ENCODE data around the gene PAX7.
"Not testable (repeated sequence)": the region's sequence is repeated elsewhere in the genome, so short reads cannot be mapped to it uniquely, and the experiment has no call there.

PAX7 gene

GRCh38 chr1:18630511-18631495 lies at the start of gene PAX7:
Gene PAX7, plus strand, starts transcription at chr1:18630846. Its CDS starts 758 bp downstream, at chr1:18631604.
- DNase-seq: no peak

DNA sequence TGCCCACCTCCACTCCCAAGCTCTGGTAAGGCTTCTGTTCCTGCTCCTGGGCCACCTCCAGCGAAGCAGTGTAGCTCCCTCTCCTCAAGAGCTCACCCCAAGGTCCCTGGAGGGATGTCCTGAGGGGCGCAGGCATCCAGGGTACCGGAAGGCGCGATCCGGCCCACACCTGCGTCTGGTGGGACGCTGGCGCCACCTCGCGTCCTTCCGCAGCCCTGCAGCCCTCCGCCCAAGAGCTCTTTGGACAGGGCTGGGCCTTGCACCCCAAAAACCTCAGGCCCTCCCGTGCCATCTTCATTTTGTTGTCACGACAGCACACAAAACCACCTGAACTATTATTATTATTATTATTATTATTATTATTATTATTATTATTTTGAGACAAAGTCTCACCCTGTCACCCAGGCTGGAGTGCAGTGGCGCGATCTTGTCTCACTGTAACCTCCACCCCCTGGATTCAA lies 49.2 kb upstream of the PAX7 start:
- no peak for DNase-seq

DNA sequence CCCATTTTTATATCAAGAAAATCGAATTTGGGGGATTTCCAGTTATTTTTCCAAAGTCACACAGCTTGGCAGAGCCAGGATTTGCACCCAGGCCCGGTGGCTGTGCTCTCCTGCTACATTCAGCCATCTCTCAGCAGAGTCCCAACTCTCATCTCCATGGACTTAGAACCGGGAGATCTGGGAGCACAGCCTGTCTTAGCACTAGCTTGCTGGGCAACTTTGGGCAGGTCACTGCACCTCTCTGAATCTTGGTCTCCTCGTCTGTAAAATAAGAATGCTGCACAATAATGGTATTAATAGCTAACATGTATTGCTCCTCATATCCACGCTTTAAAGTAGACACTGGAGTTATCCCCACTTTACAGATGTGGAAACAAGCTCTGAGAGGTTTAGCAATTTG lies 47.8 kb upstream of the PAX7 start:
- DNase-seq: no peak

DNA sequence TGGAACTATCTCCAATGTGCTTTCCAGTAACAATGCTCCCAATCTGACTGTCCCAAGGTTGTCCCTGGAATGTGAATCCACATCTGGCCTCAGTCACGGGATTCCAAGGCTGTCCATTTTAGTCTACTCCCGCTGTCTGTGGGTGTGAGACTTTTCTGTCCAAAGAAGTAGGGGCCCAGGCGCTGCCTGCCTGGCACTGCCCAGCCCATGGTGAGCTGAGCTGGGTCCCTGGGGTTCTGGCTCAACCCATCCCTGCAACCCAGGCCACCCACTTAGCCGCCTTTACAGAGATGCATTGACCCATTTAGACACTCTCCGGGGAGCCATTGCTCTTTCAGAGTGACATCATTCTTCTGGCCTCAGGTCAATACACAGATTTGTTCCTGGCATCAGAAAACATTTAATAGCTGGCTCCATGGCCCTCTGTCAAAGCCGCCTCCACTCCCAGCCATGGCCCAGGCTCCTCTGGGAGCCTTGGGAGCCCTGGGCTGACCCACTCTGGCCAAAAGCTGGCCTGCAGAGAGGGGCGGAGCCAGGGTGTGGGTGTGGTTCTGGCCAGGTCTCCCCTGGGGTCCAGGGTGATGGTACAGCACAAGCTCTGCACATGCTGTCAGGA lies 47.2 kb upstream of the PAX7 start:
- no peak for DNase-seq

DNA sequence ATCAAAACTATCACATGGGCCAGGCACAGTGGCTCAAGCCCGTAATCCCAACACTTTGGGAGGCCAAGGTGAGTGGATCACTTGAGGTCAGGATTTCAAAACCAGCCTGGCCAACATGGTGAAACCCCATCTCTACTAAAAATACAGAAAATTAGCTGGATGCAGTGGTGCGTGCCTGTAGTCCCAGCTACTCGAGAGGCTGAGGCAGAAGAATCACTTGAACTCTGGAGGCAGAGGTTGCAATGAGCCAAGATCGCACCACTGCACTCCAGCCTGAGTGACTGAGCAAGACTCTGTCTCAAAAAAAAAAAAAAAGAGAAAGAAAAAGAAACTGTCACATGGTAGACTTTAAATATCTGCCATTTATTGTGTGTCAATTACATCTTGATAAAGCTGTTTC lies 44.6 kb upstream of the PAX7 start:
- not testable (repeated sequence) for DNase-seq

GRCh38 chr1:18588093-18588492 lies 42.6 kb upstream of the PAX7 start:
- no peak for DNase-seq

DNA sequence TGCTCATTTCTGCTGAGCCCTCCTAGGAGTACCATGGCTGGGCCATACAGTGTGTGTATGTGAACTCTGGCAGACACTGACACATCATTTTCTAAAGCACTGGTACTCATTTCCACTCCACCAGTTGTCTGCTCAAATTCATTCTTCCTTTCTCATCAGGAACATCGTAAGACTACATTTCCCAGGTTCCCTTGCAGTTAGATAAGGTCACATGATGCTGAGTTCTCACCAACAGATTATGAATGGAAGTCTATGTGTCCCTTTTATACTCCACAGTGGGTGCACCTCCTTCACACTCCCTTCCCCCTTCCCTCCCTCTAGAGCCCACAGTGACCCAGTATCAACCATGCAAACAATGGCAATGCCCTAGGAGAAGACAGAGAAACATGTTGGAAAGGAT lies 38.3 kb upstream of the PAX7 start:
- DNase-seq: no peak

- DNase-seq: peak; percentile 42
Observed at GRCh38 chr1:18597160-18598042, 33.2 kb upstream of the PAX7 start.

DNA sequence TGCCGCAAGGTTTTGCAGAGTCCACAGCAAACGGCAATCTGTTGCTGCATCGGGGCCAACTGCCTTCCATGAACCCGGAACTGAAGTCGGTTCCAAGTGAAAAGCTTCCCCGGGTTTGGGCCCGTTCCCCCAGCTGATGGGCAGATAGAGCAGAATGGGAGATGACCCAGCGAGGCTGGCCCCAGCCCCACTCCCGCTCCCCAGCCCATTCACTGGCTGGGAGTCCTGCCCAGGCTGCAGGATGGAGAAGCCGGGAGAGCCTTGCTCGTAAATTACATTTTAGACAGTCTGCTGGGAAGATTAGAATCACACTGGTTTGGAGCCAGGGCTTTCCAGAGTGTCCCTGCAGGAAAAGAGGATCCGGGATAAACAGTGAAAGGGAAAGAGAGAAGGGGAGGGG lies 31.6 kb upstream of the PAX7 start:
- DNase-seq: no peak

GRCh38 chr1:18599704-18600103 lies 30.9 kb upstream of the PAX7 start:
- DNase-seq: no peak

DNA sequence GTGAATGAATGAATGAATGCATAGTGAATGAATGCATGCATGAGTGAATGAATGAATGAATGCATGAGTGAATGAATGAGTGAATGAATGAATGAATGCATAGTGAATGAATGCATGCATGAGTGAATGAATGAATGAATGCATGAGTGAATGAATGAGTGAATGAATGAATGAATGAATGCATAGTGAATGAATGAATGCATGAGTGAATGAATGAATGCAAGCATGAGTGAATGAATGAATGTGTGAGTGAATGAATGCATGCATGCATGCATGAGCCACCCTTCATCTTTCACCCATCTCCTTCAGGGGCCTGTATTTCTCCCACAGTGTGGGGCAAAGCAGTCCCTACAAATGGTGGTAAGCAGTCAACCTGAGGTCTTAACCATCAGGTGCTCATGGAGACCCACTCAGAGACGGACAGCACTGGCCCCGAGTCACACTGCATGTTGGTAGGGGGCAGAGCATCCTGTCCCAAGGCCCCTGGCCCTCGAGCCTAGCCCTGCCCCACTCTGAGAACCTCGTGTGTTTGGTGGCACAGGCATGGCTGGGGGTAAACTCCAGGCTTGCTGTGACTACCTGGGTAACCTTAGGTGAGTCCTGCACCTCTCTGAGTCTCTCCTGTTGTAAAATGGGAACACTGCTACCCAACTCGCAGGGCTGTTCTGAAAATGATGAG lies 28.0 kb upstream of the PAX7 start:
- no peak for DNase-seq

GRCh38 chr1:18603212-18603852 lies 27.3 kb upstream of the PAX7 start:
- no peak for DNase-seq

- DNase-seq: no peak
Observed at GRCh38 chr1:18606443-18607288, 24.0 kb upstream of the PAX7 start.

DNA sequence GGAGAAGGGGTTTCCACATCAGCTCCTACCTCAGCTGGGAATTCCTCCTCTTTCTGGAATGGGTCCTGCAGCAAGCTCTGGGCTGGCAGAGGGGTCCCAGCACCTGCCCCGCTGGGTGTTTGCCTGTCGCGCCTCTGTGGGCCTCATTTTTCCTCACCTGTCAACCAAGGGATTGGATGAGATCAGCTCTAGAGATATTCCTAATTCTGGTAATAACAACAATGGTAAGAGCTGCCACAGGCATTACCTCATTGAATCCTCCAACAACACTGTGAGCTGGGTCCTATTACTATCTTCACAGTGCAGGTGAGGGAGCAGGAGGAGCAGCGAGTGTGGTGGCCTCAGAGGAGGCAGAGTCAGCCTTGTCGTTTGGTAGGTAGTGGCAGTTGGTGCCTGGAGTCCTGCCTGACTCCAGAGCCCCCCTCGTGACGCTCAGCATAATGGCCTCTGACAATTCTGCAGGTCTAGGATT lies 23.3 kb upstream of the PAX7 start:
- no peak for DNase-seq

DNA sequence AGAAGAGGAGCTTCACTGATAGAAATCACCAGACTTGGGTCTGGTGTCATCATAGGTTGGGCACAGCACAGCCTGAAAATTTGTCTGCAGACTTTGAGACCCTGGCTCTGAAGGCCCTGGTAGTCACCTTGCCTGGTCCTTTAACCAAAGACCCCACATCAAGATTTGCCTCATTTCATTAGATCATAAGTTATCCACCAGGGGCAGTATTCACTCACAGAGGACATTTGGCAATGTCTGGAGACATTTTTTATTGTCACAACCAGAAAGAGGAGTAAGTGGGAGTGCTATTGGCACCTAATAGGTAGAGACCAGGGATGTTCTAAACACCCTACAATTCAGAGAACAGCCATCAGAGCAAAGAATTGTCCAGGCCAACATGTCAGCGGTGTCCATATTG lies 22.1 kb upstream of the PAX7 start:
- no peak for DNase-seq

DNA sequence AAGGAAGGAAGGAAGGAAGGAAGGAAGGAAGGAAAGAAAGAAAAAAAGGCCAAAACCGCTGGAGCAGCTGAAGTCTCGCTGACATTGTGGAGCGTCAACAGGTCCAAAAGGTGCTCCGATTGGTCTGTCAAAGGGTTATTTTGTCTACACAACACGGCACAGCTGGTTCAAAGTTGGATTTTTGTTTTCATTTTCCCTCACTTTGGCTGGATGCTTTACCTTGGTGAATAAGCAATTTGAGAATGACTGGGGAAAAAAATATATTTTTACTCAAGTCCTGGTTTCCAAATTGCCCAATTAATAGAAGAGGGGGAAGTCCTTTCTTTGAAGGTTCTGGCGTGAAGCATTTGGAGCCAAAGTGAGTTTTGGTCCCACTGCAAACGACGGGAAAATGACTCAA lies 19.3 kb upstream of the PAX7 start:
- no peak for DNase-seq

- no peak for DNase-seq
Observed at GRCh38 chr1:18612073-18612472, 18.6 kb upstream of the PAX7 start.

- DNase-seq: no peak
Observed at GRCh38 chr1:18614069-18614735, 16.4 kb upstream of the PAX7 start.

GRCh38 chr1:18618546-18619466 lies 11.8 kb upstream of the PAX7 start:
- DNase-seq: no peak
